IMR-90 (cell line): Measurements from ENCODE around the gene SSR4. TPM values are rescaled to one million over a fixed set of nuclear protein-coding genes. Genes with fewer than 3 reads are reported as not detected.

Source experiments
- ATAC-seq: fragments of 200-7000 bp; cut with Tn5 transposase; 2 replicates; pipeline ENCODE4 v1.9.1; 2020; ENCODE audit warnings: low read depth, mild to moderate bottlenecking, moderate library complexity
- BruUV-seq: library from RNA; stranded (reverse); fragments of 400-500 nt; replicated peaks from 2 replicates; lab custom pipeline; 2021; lab: Mats Ljungman, UMichigan
- CTCF ChIA-PET: fragments of 300-600 bp; formaldehyde crosslinking; extraction: SDS; loops from one replicate; lab custom pipeline; 2021; ENCODE audit warnings: antibody characterized with exemption; lab: Yijun Ruan, JAX
- POLR2A ChIA-PET: fragments of 300-600 bp; sonication (Branson Sonifier 250); formaldehyde crosslinking; loops from one replicate; lab custom pipeline; 2022; ENCODE audit warnings: antibody characterized with exemption; ENCODE audit not compliant: unreplicated experiment; lab: Charles Lee
- DNase-seq: peaks from one replicate; pipeline ENCODE4 v3.0.0; 2013
- H2AFZ ChIP-seq: replicated peaks from 2 replicates; pipeline ENCODE3; 2013; ENCODE audit warnings: low read length, mild to moderate bottlenecking; ENCODE audit not compliant: poor library complexity
- H2AK5ac ChIP-seq: 2 replicates; pipeline ENCODE4 v1.6.1; 2013; ENCODE audit warnings: low read depth, low read length, inconsistent platforms
- H2AK9ac ChIP-seq: replicated peaks from 2 replicates; pipeline ENCODE3; 2013; ENCODE audit warnings: mild to moderate bottlenecking, low read depth, low read length, moderate library complexity; ENCODE audit not compliant: poor library complexity
- H2BK120ac ChIP-seq: 2 replicates; pipeline ENCODE4 v1.6.1; 2013; ENCODE audit warnings: low read depth, low read length, inconsistent platforms
- H2BK15ac ChIP-seq: 3 replicates; pipeline ENCODE4 v1.6.1; 2013; ENCODE audit warnings: low read depth, low read length, inconsistent platforms
- H2BK20ac ChIP-seq: 2 replicates; pipeline ENCODE4 v1.6.1; 2013; ENCODE audit warnings: low read depth, mild to moderate bottlenecking, inconsistent platforms, low read length, moderate library complexity
- H2BK5ac ChIP-seq: 2 replicates; pipeline ENCODE4 v1.6.1; 2013; ENCODE audit warnings: mild to moderate bottlenecking, low read depth, low read length, inconsistent platforms; ENCODE audit not compliant: poor library complexity, severe bottlenecking
- H3K14ac ChIP-seq: replicated peaks from 2 replicates; pipeline ENCODE4 v1.6.1; 2013; ENCODE audit warnings: low read depth, low read length, inconsistent platforms
- H3K18ac ChIP-seq: 2 replicates; pipeline ENCODE4 v1.6.1; 2013; ENCODE audit warnings: low read depth, low read length, control low read depth
- H3K23ac ChIP-seq: 2 replicates; pipeline ENCODE4 v1.6.1; 2013; ENCODE audit warnings: low read depth, low read length, inconsistent platforms
- H3K27ac ChIP-seq: 2 replicates; pipeline ENCODE4 v1.5.1; 2013; ENCODE audit warnings: mild to moderate bottlenecking, control low read depth, low read length; ENCODE audit not compliant: insufficient read depth
- H3K27me3 ChIP-seq: 2 replicates; pipeline ENCODE4 v1.6.1; 2013; ENCODE audit warnings: low read length; ENCODE audit not compliant: control insufficient read depth, insufficient read depth
- H3K36me3 ChIP-seq: 2 replicates; pipeline ENCODE4 v1.6.1; 2013; ENCODE audit warnings: low read length, mixed read lengths; ENCODE audit not compliant: control insufficient read depth, insufficient read depth
- H3K4ac ChIP-seq: 2 replicates; pipeline ENCODE4 v1.6.1; 2013; ENCODE audit warnings: low read depth, low read length, inconsistent platforms
- H3K4me1 ChIP-seq: 2 replicates; pipeline ENCODE4 v1.6.1; 2013; ENCODE audit warnings: low read length, mixed read lengths; ENCODE audit not compliant: control insufficient read depth, insufficient read depth
- H3K4me2 ChIP-seq: 2 replicates; pipeline ENCODE4 v1.6.1; 2013; ENCODE audit warnings: low read depth, mild to moderate bottlenecking, control low read depth, low read length, moderate library complexity
- H3K4me3 ChIP-seq: 2 replicates; pipeline ENCODE4 v1.5.1; 2013; ENCODE audit warnings: low read depth, mild to moderate bottlenecking, control low read depth, low read length, moderate library complexity; ENCODE audit not compliant: insufficient read depth
- H3K56ac ChIP-seq: 2 replicates; pipeline ENCODE4 v1.6.1; 2013; ENCODE audit warnings: low read length, inconsistent platforms; ENCODE audit not compliant: insufficient read depth; ENCODE audit errors: extremely low read depth
- H3K79me1 ChIP-seq, 2 experiments: 2 replicates each; pipeline ENCODE4 v1.6.1; 2013; ENCODE audit warnings: low read length in 2 of 2, inconsistent platforms in 1 of 2, low read depth in 1 of 2
- H3K9ac ChIP-seq: 2 replicates; pipeline ENCODE4 v1.6.1; 2013; ENCODE audit warnings: low read depth, low read length, control low read depth
- H3K9me1 ChIP-seq: 2 replicates; pipeline ENCODE4 v1.6.1; 2013; ENCODE audit warnings: low read length, inconsistent platforms; ENCODE audit not compliant: insufficient read depth
- H3K9me3 ChIP-seq: 2 replicates; pipeline ENCODE4 v1.6.1; 2013; ENCODE audit warnings: low read length; ENCODE audit not compliant: control insufficient read depth, insufficient read depth
- H4K20me1 ChIP-seq: 2 replicates; pipeline ENCODE4 v1.6.1; 2013; ENCODE audit warnings: low read length, inconsistent platforms; ENCODE audit not compliant: insufficient read depth
- H4K5ac ChIP-seq: 2 replicates; pipeline ENCODE4 v1.6.1; 2013; ENCODE audit warnings: mild to moderate bottlenecking, low read depth, low read length, control low read depth
- H4K8ac ChIP-seq, 2 experiments: 2 replicates each; pipeline ENCODE4 v1.6.1; 2013; ENCODE audit warnings: low read depth in 2 of 2, low read length in 2 of 2, control low read depth in 1 of 2, inconsistent platforms in 1 of 2
- H4K91ac ChIP-seq: 2 replicates; pipeline ENCODE4 v1.6.1; 2013; ENCODE audit warnings: low read depth, low read length, inconsistent platforms; ENCODE audit not compliant: insufficient read depth
- MXI1 ChIP-seq: IDR thresholded peaks from 2 replicates; pipeline ENCODE4 v1.6.1; 2012; ENCODE audit warnings: low read depth, mild to moderate bottlenecking, low read length, moderate library complexity, borderline replicate concordance
- WGBS, 2 experiments: methylation state at CpG; one replicate each; pipeline versions ENCODE4 v1.1.5 to v1.1.7; 2013; ENCODE audit warnings: missing lambda C conversion rate in 2 of 2; ENCODE audit not compliant: insufficient read length in 1 of 2; ENCODE audit errors: extremely low coverage in 2 of 2; 5-methylcytosine and 5-hydroxymethylcytosine counted together
- dilution Hi-C: fragments of 300-500 bp; cut with HindIII; formaldehyde crosslinking; loops from one replicate; pipeline ENCODE4 v1.14.3; 2018; ENCODE audit warnings: low sequenced_read_pairs; ENCODE audit not compliant: unreplicated experiment
- in situ Hi-C: fragments of 300-500 bp; cut with MboI; formaldehyde crosslinking; loops from 3 replicates; pipeline ENCODE4 v1.14.3; 2019; ENCODE audit warnings: low sequenced_read_pairs, inconsistent platforms, mixed read lengths
- intact Hi-C: fragments of 100-400 bp; cut with micrococcal nuclease; formaldehyde crosslinking; loops from 2 replicates; pipeline ENCODE4 v1.10.0; 2022
- polyA plus RNA-seq, 3 experiments: library from polyadenylated mRNA; depleted of rRNA; stranded (reverse); fragments of >200 nt; gene quantifications; 2 replicates each; pipeline ENCODE4 v1.2.3, GENCODE V29; 2012; ENCODE audit warnings: low replicate concordance in 1 of 3
- total RNA-seq: library from RNA; depleted of rRNA; stranded (reverse); fragments of >200 nt; gene quantifications from 2 replicates; pipeline ENCODE4 v1.2.3, GENCODE V29; 2012

SSR4 gene
- total and polyA plus RNA-seq, 2 of the 4 experiments (the other 2 are of a cell fraction): 141 to 480 TPM

DNA sequence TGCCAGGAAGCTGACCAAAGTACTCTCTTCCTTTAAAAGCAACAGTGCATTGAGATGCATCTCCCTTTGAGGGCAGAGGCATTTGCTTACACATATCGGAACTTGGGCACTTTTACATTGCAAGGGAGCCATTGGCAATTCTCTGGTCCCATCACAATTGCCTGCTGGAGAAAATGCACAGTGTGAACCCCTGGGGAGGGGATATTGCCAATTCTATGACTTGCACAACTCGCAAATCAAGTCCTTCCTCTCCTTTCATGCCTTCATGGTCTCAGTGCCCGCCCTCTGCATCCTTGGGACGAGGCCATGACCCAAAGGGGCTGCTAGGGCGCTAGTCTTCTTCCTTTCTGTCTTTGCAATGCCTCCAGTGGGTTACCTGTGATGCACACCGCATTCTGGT is 50.7 kb downstream of the SSR4 start:
- DNase-seq (no peak), ATAC-seq (no peak)
- no peak for TF ChIP-seq MXI1
- Histone ChIP-seq H2BK5ac (no peak overlapping the region), H3K27ac (no peak overlapping the region), H4K8ac (no peak overlapping the region), H3K4me3 (no peak overlapping the region), H3K56ac (no peak overlapping the region), H3K4ac (no peak overlapping the region), H4K20me1 (no peaks in the 10 kb centered on the region), H2AK5ac (no peak overlapping the region), H2BK15ac (no peak overlapping the region), H2AK9ac (no peak overlapping the region), H2BK20ac (no peak overlapping the region), H2AFZ (no peak overlapping the region), H3K9me3 (peaks cover 4% of the 10 kb centered on the region), H3K36me3 (no peaks in the 10 kb centered on the region), H3K9me1 (no peaks in the 10 kb centered on the region), H3K79me1 (no peaks in the 10 kb centered on the region), H4K5ac (no peak overlapping the region), H3K23ac (no peak overlapping the region), H3K14ac (no peak overlapping the region), H4K91ac (no peak overlapping the region), H3K27me3 (peaks cover 22% of the 10 kb centered on the region), H3K4me2 (no peak overlapping the region), H3K18ac (no peak overlapping the region), H2BK120ac (no peak overlapping the region), H3K9ac (no peak overlapping the region), H3K4me1 (no peaks in the 10 kb centered on the region)
- intact Hi-C loops (no loop called here), in situ Hi-C loops (no loop called here), dilution Hi-C loops (no loop called here)
- POLR2A ChIA-PET: no interaction called here
- WGBS, 2 experiments: 40% methylated on average over 1 of the region's 6 CpGs; no CpG with 5 or more reads in 1 of the 2 experiments
- CTCF ChIA-PET: no interaction called here
- no TSS peak for BruUV-seq
